Gastrocnemius medialis (tissue), 4 donors: ENCODE results near the gene MAP3K9. TPM values are rescaled to one million over a fixed set of nuclear protein-coding genes. Genes with fewer than 3 reads are reported as not detected.

Experiments used
- ATAC-seq, 2 donors: fragments of 150-250 bp; one replicate each; pipeline ENCODE4 v1.9.1; 2016
- DNase-seq, 2 donors: peaks; one replicate each; pipeline ENCODE4 v3.0.0-alpha.2; 2019
- H3K27ac ChIP-seq, 4 donors: fragments of 200-600 bp; sonication (generic); 1 replicate in 1 of 4; 2 replicates in 3 of 4; pipeline ENCODE4 v1.5.1; 2016 to 2018; ENCODE audit warnings: mild to moderate bottlenecking in 2 of 4, moderate library complexity in 1 of 4
- H3K27me3 ChIP-seq, 3 donors: fragments of 200-600 bp; sonication (generic) in 2 of 3; 1 replicate in 1 of 3; 2 replicates in 2 of 3; pipeline versions ENCODE4 v1.5.1 to v1.6.0; 2016 to 2019; ENCODE audit warnings: mild to moderate bottlenecking in 1 of 3, moderate library complexity in 1 of 3
- H3K36me3 ChIP-seq, 2 donors: fragments of 200-600 bp; sonication (generic) in 1 of 2; one replicate each; pipeline ENCODE4 v1.5.1; 2017 to 2018
- H3K4me1 ChIP-seq, 2 donors: fragments of 200-600 bp; sonication (generic) in 1 of 2; one replicate each; pipeline ENCODE4 v1.5.1; 2016 to 2017; ENCODE audit warnings: mild to moderate bottlenecking in 2 of 2
- H3K4me3 ChIP-seq, 4 donors: fragments of 200-600 bp; sonication (generic) in 3 of 4; 1 replicate in 1 of 4; 2 replicates in 3 of 4; pipeline ENCODE4 v1.5.1; 2016 to 2019; ENCODE audit warnings: mild to moderate bottlenecking in 2 of 4
- H3K9me3 ChIP-seq, 3 donors: fragments of 200-600 bp; sonication (generic) in 2 of 3; 1 replicate in 1 of 3; 2 replicates in 2 of 3; pipeline ENCODE4 v1.5.1; 2016 to 2019
- POLR2A ChIP-seq, 2 donors: fragments of 450-650 bp; IDR thresholded peaks; one replicate each; pipeline ENCODE4 v1.6.1; 2017; ENCODE audit warnings: antibody characterized with exemption in 2 of 2, mild to moderate bottlenecking in 2 of 2, moderate library complexity in 2 of 2
- in situ Hi-C, 4 donors: fragments of 200-750 bp; cut with MboI; loops; one replicate each; pipeline versions ENCODE4 v1.15.0 to v1.8.0; 2017; ENCODE audit warnings: low sequenced_read_pairs in 4 of 4
- intact Hi-C: fragments of 100-400 bp; cut with DNase I; formaldehyde crosslinking; loops from one replicate; pipeline ENCODE4 v1.15.1; 2023; ENCODE audit warnings: low total_unique reads
- total RNA-seq, 4 donors: library from RNA; depleted of rRNA; stranded (reverse); fragments of >200 nt; gene quantifications; one replicate each; pipeline versions ENCODE4 v1.1.0 to v1.2.3, GENCODE V29; 2016
- TF ChIP-seq, protein P1 (sequence below), 5 experiments: fragments of 450-650 bp in 3 of 5; fragments of 200-600 bp in 2 of 5; sonication (generic) in 2 of 5; IDR thresholded peaks in 4 of 5; conservative IDR thresholded peaks in 1 of 5; 1 replicate in 4 of 5; 2 replicates in 1 of 5; pipeline ENCODE4 v1.5.1; 2016 to 2019; ENCODE audit warnings: antibody characterized with exemption in 5 of 5, mild to moderate bottlenecking in 3 of 5, moderate library complexity in 3 of 5

MAP3K9 gene
- total RNA-seq, 4 donors from 2014 or later, result 2.4 to 5.0 (median 2.5) TPM

GRCh38 chr14:70702161-70702560, 107.2 kb downstream of the MAP3K9 start:
- H3K4me1 ChIP-seq, result no peaks in the 10 kb centered on the region
- no peak overlapping the region for H3K27ac ChIP-seq
- no peak for DNase-seq
- no peak overlapping the region for H3K4me3 ChIP-seq
- no peaks in the 10 kb centered on the region for H3K9me3 ChIP-seq
- TF ChIP-seq, protein P1, sequence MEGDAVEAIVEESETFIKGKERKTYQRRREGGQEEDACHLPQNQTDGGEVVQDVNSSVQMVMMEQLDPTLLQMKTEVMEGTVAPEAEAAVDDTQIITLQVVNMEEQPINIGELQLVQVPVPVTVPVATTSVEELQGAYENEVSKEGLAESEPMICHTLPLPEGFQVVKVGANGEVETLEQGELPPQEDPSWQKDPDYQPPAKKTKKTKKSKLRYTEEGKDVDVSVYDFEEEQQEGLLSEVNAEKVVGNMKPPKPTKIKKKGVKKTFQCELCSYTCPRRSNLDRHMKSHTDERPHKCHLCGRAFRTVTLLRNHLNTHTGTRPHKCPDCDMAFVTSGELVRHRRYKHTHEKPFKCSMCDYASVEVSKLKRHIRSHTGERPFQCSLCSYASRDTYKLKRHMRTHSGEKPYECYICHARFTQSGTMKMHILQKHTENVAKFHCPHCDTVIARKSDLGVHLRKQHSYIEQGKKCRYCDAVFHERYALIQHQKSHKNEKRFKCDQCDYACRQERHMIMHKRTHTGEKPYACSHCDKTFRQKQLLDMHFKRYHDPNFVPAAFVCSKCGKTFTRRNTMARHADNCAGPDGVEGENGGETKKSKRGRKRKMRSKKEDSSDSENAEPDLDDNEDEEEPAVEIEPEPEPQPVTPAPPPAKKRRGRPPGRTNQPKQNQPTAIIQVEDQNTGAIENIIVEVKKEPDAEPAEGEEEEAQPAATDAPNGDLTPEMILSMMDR (IDR thresholded peaks at IDR 0.05 in 4 of 5, conservative IDR thresholded peaks at IDR 0.05 in 1 of 5), result no peak
- TF ChIP-seq POLR2A (IDR thresholded peaks at IDR 0.05), result no peak
- no peaks in the 10 kb centered on the region for H3K27me3 ChIP-seq
- in situ Hi-C loops (loop anchor here in 1 of 4 donors (25.0 kb wide), 1 partner anchor 890 kb away; no protein-coding TSS in a partner anchor), intact Hi-C loops (no loop called here)
- no peaks in the 10 kb centered on the region for H3K36me3 ChIP-seq
- ATAC-seq, result no peak

DNA sequence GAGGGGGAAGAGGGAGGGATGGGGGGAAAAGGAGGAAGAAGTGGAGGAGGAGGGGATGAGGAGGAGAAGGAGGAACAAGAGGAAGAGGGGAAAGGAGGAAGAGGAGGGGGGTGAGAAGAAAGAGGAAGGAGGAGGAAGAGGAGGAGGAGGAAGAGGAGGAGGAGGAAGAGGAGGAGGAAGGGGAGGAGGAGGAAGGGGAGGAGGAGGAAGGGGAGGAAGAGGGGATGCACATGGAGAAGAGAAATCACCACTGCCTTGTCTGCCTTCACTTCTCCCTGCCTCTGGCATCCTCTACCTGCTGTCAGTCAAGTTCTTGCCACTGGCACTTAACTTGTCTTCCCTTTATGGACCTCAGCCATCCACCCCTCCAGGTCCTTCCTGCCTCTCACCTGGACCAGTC, 107.7 kb downstream of the MAP3K9 start:
- ATAC-seq (no peak), DNase-seq (no peak)
- Histone ChIP-seq H3K27me3 (no peaks in the 10 kb centered on the region), H3K9me3 (no peaks in the 10 kb centered on the region), H3K27ac (no peak overlapping the region), H3K4me1 (no peaks in the 10 kb centered on the region), H3K4me3 (no peak overlapping the region), H3K36me3 (no peaks in the 10 kb centered on the region)
- in situ Hi-C loops (loop anchor here in 1 of 4 donors (25.0 kb wide), 1 partner anchor 889 kb away; no protein-coding TSS in a partner anchor), intact Hi-C loops (no loop called here)
- no peak for TF ChIP-seq POLR2A (IDR thresholded peaks at IDR 0.05)
- TF ChIP-seq, protein P1 (IDR thresholded peaks at IDR 0.05 in 4 of 5, conservative IDR thresholded peaks at IDR 0.05 in 1 of 5), result no peak

DNA sequence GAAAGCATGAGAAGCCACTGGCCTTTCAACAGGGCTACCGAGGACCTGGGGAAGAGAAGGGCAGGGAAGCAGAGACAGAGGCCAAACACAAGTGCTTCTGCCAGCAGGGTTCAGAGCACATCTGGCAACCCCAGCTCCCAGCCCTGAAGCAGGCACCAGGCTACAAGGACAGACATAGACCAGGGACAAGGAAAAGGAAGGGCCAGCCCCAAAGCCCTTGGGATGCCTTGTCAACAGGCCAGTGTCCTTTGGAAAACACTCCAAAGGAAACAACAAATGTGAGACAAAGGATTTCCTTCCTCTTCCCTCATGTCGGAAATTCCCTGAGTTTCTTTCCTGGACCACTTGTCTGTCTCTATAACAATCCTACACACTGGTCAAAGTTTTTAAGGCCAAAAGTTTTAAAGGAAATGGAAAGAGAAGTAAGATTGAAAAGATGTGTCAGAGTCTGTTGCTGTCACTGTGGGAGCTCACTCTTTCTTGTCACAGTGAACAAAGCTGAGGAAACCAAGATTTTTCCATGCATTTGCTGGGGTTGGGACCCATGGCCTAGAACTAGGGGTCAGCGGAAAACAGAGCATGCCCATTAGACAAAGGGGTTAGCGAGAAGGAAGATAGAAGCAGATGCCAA, 108.2 kb downstream of the MAP3K9 start:
- no peaks in the 10 kb centered on the region for H3K9me3 ChIP-seq
- DNase-seq, result no peak
- no peak overlapping the region for H3K27ac ChIP-seq

GRCh38 chr14:70699646-70700045, 109.7 kb downstream of the MAP3K9 start:
- H3K4me1 ChIP-seq, result no peaks in the 10 kb centered on the region
- no peak for DNase-seq
- in situ Hi-C loops, result loop anchor here in 1 of 4 donors (25.0 kb wide), 1 partner anchor 887 kb away; no protein-coding TSS in a partner anchor
- H3K27ac ChIP-seq, result no peak overlapping the region
- TF ChIP-seq, protein P1 (IDR thresholded peaks at IDR 0.05 in 4 of 5, conservative IDR thresholded peaks at IDR 0.05 in 1 of 5), result no peak
- no peak for TF ChIP-seq POLR2A (IDR thresholded peaks at IDR 0.05)
- ATAC-seq, result no peak
- no peaks in the 10 kb centered on the region for H3K9me3 ChIP-seq
- H3K27me3 ChIP-seq, result no peaks in the 10 kb centered on the region
- H3K4me3 ChIP-seq, result no peak overlapping the region
- no peaks in the 10 kb centered on the region for H3K36me3 ChIP-seq
- intact Hi-C loops, result no loop called here

More for the DNA sequence above, 108.2 kb downstream of the MAP3K9 start:
- in situ Hi-C loops (loop anchor here in 1 of 4 donors (25.0 kb wide), 1 partner anchor 889 kb away; no protein-coding TSS in a partner anchor), intact Hi-C loops (no loop called here)
- Histone ChIP-seq H3K4me3 (no peak overlapping the region), H3K27me3 (no peaks in the 10 kb centered on the region), H3K36me3 (no peaks in the 10 kb centered on the region), H3K4me1 (no peaks in the 10 kb centered on the region)
- ATAC-seq, result no peak
- TF ChIP-seq POLR2A (IDR thresholded peaks at IDR 0.05), result no peak
- TF ChIP-seq, protein P1 (IDR thresholded peaks at IDR 0.05 in 4 of 5, conservative IDR thresholded peaks at IDR 0.05 in 1 of 5), result no peak
